ENCODE measurements around the gene SHH. TPM values are rescaled to one million over a fixed set of nuclear protein-coding genes. Genes with fewer than 3 reads are reported as not detected.

The SHH gene
- total RNA-seq = 0.05 TPM in 1 of 2 replicates, not detected in the other

- DNase-seq = no peak
Measured at GRCh38 chr7:155811895-155812761, at the start of gene SHH. Gene SHH (minus strand): TSS chr7:155812463. CDS start chr7:155812122, 341 bp downstream.

GRCh38 chr7:155861480-155861868, 49.2 kb upstream of the SHH start:
- no peak for DNase-seq

- DNase-seq = no peak
Measured at GRCh38 chr7:155860840-155861479, 48.7 kb upstream of the SHH start.

GRCh38 chr7:155860461-155860839, 48.2 kb upstream of the SHH start:
- no peak for DNase-seq

- no peak for DNase-seq
Measured at GRCh38 chr7:155858521-155859061, 46.3 kb upstream of the SHH start.

GRCh38 chr7:155857141-155857540, 44.9 kb upstream of the SHH start:
- DNase-seq = no peak

GRCh38 chr7:155856656-155857055, 44.4 kb upstream of the SHH start:
- DNase-seq = no peak

GRCh38 chr7:155852426-155853301, 40.4 kb upstream of the SHH start:
- DNase-seq = no peak

GRCh38 chr7:155851892-155852291, 39.6 kb upstream of the SHH start:
- DNase-seq = no peak

GRCh38 chr7:155850766-155851678, 38.8 kb upstream of the SHH start:
- no peak for DNase-seq

GRCh38 chr7:155850001-155850436, 37.8 kb upstream of the SHH start:
- DNase-seq = no peak

- no peak for DNase-seq
Measured at GRCh38 chr7:155848691-155849669, 36.7 kb upstream of the SHH start.

- DNase-seq = no peak
Measured at GRCh38 chr7:155847821-155848435, 35.7 kb upstream of the SHH start.

- no peak for DNase-seq
Measured at GRCh38 chr7:155846936-155847335, 34.7 kb upstream of the SHH start.

GRCh38 chr7:155846156-155846555, 33.9 kb upstream of the SHH start:
- DNase-seq = no peak

- no peak for DNase-seq
Measured at GRCh38 chr7:155845226-155845625, 33.0 kb upstream of the SHH start.

- no peak for DNase-seq
Measured at GRCh38 chr7:155844526-155844925, 32.3 kb upstream of the SHH start.

GRCh38 chr7:155844019-155844453, 31.8 kb upstream of the SHH start:
- no peak for DNase-seq

- no peak for DNase-seq
Measured at GRCh38 chr7:155843426-155844018, 31.3 kb upstream of the SHH start.

Measured in dermis blood vessel endothelial cell (primary cell).